ENCODE data around the gene SH3YL1.
"Not testable (repeated sequence)": the region's sequence is repeated elsewhere in the genome, so short reads cannot be mapped to it uniquely, and the experiment has no call there.

Gene SH3YL1

GRCh38 chr2:184695-185094 is 79.1 kb downstream of the SH3YL1 start:
- DNase-seq (ENCODE audit: low read depth, low spot score), result no peak

- DNase-seq (ENCODE audit: low read depth, low spot score), result no peak
Observed at GRCh38 chr2:182509-183122, 81.2 kb downstream of the SH3YL1 start.

GRCh38 chr2:180311-180710 is 83.5 kb downstream of the SH3YL1 start:
- DNase-seq (ENCODE audit: low read depth, low spot score), result no peak

GRCh38 chr2:179886-180285 is 83.9 kb downstream of the SH3YL1 start:
- no peak for DNase-seq (ENCODE audit: low read depth, low spot score)

- DNase-seq (ENCODE audit: low read depth, low spot score), result no peak
Observed at GRCh38 chr2:177733-178132, 86.1 kb downstream of the SH3YL1 start.

GRCh38 chr2:176917-177316 is 86.9 kb downstream of the SH3YL1 start:
- no peak for DNase-seq (ENCODE audit: low read depth, low spot score)

- DNase-seq (ENCODE audit: low read depth, low spot score), result no peak
Observed at GRCh38 chr2:175880-176820, 87.7 kb downstream of the SH3YL1 start.

- DNase-seq (ENCODE audit: low read depth, low spot score), result no peak
Observed at GRCh38 chr2:175161-175786, 88.6 kb downstream of the SH3YL1 start.

GRCh38 chr2:172120-172519 is 91.7 kb downstream of the SH3YL1 start:
- not testable (repeated sequence) for DNase-seq (ENCODE audit: low read depth, low spot score)

GRCh38 chr2:169741-170140 is 94.1 kb downstream of the SH3YL1 start:
- no peak for DNase-seq (ENCODE audit: low read depth, low spot score)
